ENCODE data around the gene SRRM1. TPM values are rescaled to one million over a fixed set of nuclear protein-coding genes. Genes with fewer than 3 reads are reported as not detected.

The SRRM1 gene
- total and polyA plus RNA-seq, 9 of the 15 experiments (the other 6 are each of a cell fraction or from before 2014, with no cell fraction given) = 54.5 to 268 (median 115) TPM

GRCh38 chr1:24642481-24643362 lies at the start of gene SRRM1 (continued):
- no peak for TF ChIP-seq ZNF740 (CRISPR knock-in tag; IDR thresholded peaks at IDR 0.05)
- no peak for TF ChIP-seq ZNF740 (tag; IDR thresholded peaks at IDR 0.05)
- TF ChIP-seq FOXO4 (CRISPR knock-in tag; IDR thresholded peaks at IDR 0.05) = no peak
- TF ChIP-seq CHD2 (IDR thresholded peaks at IDR 0.05; ENCODE audit: low read depth, low read length) = no peak
- peak; percentile 86 for TF ChIP-seq TFE3 (CRISPR knock-in tag; IDR thresholded peaks at IDR 0.05)
- no peak for TF ChIP-seq RBM17 (IDR thresholded peaks at IDR 0.05; ENCODE audit: borderline replicate concordance, low read depth, low read length)
- peak; percentile 79 for TF ChIP-seq NR2C2 (CRISPR knock-in tag; IDR thresholded peaks at IDR 0.05)
- no peak for TF ChIP-seq NR2C2 (tag; IDR thresholded peaks at IDR 0.05)
- TF ChIP-seq MEIS2 (IDR thresholded peaks at IDR 0.05; ENCODE audit: partially characterized antibody) = peak; percentile 99
- TF ChIP-seq ZBTB12 (CRISPR knock-in tag; IDR thresholded peaks at IDR 0.05) = 0 out of 2 replicates have a peak, but pooled peaks have one; percentile 19
- no peak for TF ChIP-seq ZNF699 (CRISPR knock-in tag; IDR thresholded peaks at IDR 0.05; ENCODE audit: insufficient replicate concordance)
- 0 out of 2 replicates have a peak, but pooled peaks have one; percentile 21 for TF ChIP-seq ARID2 (IDR thresholded peaks at IDR 0.05)
- no peak; the same call in 1 of the 2 replicates for TF ChIP-seq OTX1 (CRISPR knock-in tag; IDR thresholded peaks at IDR 0.05)
- TF ChIP-seq TRIM28 (IDR thresholded peaks at IDR 0.05) = 0 out of 2 replicates have a peak, but pooled peaks have one; percentile 44
- TF ChIP-seq ZNF764 (CRISPR knock-in tag; IDR thresholded peaks at IDR 0.05; ENCODE audit: low read depth) = no peak
- no peak for TF ChIP-seq SMAD2 (IDR thresholded peaks at IDR 0.05; ENCODE audit: low read depth, low read length)
- TF ChIP-seq PKNOX1 (IDR thresholded peaks at IDR 0.05) = peak; percentile 69
- TF ChIP-seq KLF10 (CRISPR knock-in tag; IDR thresholded peaks at IDR 0.05) = no peak
